NCI-H146 (cell line): Measurements from ENCODE around the gene TIGIT.
"Not testable (repeated sequence)": the region's sequence is repeated elsewhere in the genome, so short reads cannot be mapped to it uniquely, and the experiment has no call there.

Experiments
- DNase-seq: peaks from one replicate; lab custom pipeline; 2025; lab: John Stamatoyannopoulos, UW

TIGIT gene

GRCh38 chr3:114293838-114294535 is at the start of gene TIGIT:
Gene TIGIT, plus strand, starts transcription at chr3:114294028. Its CDS starts 34 bp downstream, at chr3:114294062.
- DNase-seq: no peak

- DNase-seq: no peak
Observed at GRCh38 chr3:114252954-114253353, 40.9 kb upstream of the TIGIT start.

- DNase-seq: no peak
Observed at GRCh38 chr3:114253505-114253904, 40.3 kb upstream of the TIGIT start.

GRCh38 chr3:114259566-114259965 is 34.3 kb upstream of the TIGIT start:
- DNase-seq: no peak

- DNase-seq: no peak
Observed at GRCh38 chr3:114260152-114260551, 33.7 kb upstream of the TIGIT start.

GRCh38 chr3:114270019-114270418 is 23.8 kb upstream of the TIGIT start:
- no peak for DNase-seq

- DNase-seq: no peak
Observed at GRCh38 chr3:114272271-114272670, 21.6 kb upstream of the TIGIT start.

GRCh38 chr3:114274929-114275328 is 18.9 kb upstream of the TIGIT start:
- no peak for DNase-seq

GRCh38 chr3:114276856-114277255 is 17.0 kb upstream of the TIGIT start:
- not testable (repeated sequence) for DNase-seq

GRCh38 chr3:114284644-114285043 is 9.2 kb upstream of the TIGIT start:
- DNase-seq: no peak

- DNase-seq: no peak
Observed at GRCh38 chr3:114285648-114286230, 8.1 kb upstream of the TIGIT start.

- DNase-seq: no peak
Observed at GRCh38 chr3:114286266-114286665, 7.6 kb upstream of the TIGIT start.

- peak; percentile 91 for DNase-seq
Observed at GRCh38 chr3:114290911-114291901, 2.6 kb upstream of the TIGIT start.

- no peak for DNase-seq
Observed at GRCh38 chr3:114294940-114295480, 1.2 kb downstream of the TIGIT start.

- DNase-seq: no peak
Observed at GRCh38 chr3:114295946-114296345, 2.1 kb downstream of the TIGIT start.

- DNase-seq: peak; percentile 53
Observed at GRCh38 chr3:114299421-114299820, 5.6 kb downstream of the TIGIT start.

GRCh38 chr3:114299941-114300624 is 6.3 kb downstream of the TIGIT start:
- no peak for DNase-seq

- DNase-seq: no peak
Observed at GRCh38 chr3:114307222-114307830, 13.5 kb downstream of the TIGIT start.

- no peak for DNase-seq
Observed at GRCh38 chr3:114307832-114308231, 14.0 kb downstream of the TIGIT start.

- DNase-seq: no peak
Observed at GRCh38 chr3:114308377-114308776, 14.5 kb downstream of the TIGIT start.

- no peak for DNase-seq
Observed at GRCh38 chr3:114308830-114309229, 15.0 kb downstream of the TIGIT start.
